Erythroblast (primary cell): ENCODE results near the gene GRK4.

Experiments
- DNase-seq, 2 experiments: peaks; one replicate each; lab custom pipeline; 2025; lab: John Stamatoyannopoulos, UW
- GATA1 ChIP-seq: IDR thresholded peaks from 2 replicates; pipeline ENCODE4 v1.6.1; 2011; ENCODE audit warnings: low read depth, mild to moderate bottlenecking, control low read depth, low read length, moderate library complexity
- POLR2A ChIP-seq: IDR thresholded peaks from 2 replicates; pipeline ENCODE4 v1.6.1; 2011; ENCODE audit warnings: mild to moderate bottlenecking, low read length

The GRK4 gene

DNA sequence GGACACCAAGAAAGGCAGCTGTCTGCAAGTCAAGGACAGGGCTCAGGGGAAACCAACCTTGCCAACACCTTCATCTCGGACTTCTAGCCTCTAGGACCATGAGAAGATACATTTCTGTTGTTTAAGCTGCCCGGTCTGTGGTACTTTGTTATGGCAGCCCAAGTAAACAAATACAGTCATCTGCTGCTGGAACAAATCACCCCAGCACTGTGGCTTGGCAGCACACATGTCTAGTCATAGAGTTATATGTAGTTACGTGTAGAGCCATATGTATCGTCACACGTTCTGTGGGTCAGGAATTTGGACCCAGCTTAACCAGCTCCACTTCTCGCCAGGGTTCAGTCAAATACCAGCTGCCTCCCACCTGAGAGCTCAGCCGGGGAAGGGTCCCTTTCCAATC, 108.4 kb downstream of the GRK4 start:
- TF ChIP-seq GATA1 (no peak), POLR2A (no peak)

DNA sequence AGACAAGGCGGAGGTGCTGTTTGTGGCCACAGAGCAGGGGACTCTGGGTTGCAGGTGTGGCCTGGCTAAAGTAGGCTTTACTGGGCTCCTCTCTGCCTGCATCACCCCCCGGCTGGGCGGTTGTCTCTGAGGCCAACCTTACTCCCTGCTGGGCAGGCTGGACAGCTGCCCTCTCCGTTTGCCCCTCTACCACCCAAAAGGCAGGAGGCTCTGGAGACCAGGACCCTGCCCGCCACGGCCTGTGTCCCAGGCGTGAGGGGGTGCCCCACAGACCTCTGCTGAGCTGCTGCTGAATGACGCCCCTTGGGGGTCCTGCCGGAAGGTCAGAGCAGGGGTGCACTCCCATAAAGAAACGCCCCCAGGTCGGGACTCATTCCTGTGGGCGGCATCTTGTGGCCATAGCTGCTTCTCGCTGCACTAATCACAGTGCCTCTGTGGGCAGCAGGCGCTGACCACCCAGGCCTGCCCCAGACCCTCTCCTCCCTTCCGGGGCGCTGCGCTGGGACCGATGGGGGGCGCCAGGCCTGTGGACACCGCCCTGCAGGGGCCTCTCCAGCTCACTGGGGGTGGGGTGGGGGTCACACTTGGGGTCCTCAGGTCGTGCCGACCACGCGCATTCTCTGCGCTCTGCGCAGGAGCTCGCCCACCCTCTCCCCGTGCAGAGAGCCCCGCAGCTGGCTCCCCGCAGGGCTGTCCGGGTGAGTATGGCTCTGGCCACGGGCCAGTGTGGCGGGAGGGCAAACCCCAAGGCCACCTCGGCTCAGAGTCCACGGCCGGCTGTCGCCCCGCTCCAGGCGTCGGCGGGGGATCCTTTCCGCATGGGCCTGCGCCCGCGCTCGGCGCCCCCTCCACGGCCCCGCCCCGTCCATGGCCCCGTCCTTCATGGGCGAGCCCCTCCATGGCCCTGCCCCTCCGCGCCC, 110.0 kb downstream of the GRK4 start:
- DNase-seq: no peak
- TF ChIP-seq POLR2A (no peak), GATA1 (no peak)

More for the DNA sequence above, 108.4 kb downstream of the GRK4 start:
- no peak for DNase-seq

DNA sequence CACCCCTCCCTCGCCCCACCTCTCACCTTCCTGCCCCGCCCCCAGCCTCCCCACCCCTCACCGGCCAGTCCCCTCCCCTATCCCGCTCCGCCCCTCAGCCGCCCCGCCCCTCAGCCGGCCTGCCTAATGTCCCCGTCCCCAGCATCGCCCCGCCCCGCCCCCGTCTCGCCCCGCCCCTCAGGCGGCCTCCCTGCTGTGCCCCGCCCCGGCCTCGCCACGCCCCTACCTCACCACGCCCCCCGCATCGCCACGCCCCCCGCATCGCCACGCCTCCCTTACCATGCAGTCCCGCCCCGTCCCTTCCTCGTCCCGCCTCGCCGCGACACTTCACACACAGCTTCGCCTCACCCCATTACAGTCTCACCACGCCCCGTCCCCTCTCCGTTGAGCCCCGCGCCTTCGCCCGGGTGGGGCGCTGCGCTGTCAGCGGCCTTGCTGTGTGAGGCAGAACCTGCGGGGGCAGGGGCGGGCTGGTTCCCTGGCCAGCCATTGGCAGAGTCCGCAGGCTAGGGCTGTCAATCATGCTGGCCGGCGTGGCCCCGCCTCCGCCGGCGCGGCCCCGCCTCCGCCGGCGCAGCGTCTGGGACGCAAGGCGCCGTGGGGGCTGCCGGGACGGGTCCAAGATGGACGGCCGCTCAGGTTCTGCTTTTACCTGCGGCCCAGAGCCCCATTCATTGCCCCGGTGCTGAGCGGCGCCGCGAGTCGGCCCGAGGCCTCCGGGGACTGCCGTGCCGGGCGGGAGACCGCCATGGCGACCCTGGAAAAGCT, 110.9 kb downstream of the GRK4 start, which contains the start of the genes HTT and HTT-AS:
TSS of gene HTT (plus strand) at position 604 of the 768 bp plus-strand sequence. CDS start at position 749, 145 bp downstream.
TSS of gene HTT-AS (minus strand) at position 461 of the 768 bp plus-strand sequence.
- DNase-seq: peak; percentile 96 to 98
- no peak for TF ChIP-seq GATA1
- TF ChIP-seq POLR2A: peak; percentile 63

DNA sequence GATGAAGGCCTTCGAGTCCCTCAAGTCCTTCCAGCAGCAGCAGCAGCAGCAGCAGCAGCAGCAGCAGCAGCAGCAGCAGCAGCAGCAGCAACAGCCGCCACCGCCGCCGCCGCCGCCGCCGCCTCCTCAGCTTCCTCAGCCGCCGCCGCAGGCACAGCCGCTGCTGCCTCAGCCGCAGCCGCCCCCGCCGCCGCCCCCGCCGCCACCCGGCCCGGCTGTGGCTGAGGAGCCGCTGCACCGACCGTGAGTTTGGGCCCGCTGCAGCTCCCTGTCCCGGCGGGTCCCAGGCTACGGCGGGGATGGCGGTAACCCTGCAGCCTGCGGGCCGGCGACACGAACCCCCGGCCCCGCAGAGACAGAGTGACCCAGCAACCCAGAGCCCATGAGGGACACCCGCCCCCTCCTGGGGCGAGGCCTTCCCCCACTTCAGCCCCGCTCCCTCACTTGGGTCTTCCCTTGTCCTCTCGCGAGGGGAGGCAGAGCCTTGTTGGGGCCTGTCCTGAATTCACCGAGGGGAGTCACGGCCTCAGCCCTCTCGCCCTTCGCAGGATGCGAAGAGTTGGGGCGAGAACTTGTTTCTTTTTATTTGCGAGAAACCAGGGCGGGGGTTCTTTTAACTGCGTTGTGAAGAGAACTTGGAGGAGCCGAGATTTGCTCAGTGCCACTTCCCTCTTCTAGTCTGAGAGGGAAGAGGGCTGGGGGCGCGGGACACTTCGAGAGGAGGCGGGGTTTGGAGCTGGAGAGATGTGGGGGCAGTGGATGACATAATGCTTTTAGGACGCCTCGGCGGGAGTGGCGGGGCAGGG, 111.7 kb downstream of the GRK4 start:
- peak; percentile 71 to 72 for DNase-seq
- no peak for TF ChIP-seq POLR2A
- no peak for TF ChIP-seq GATA1

DNA sequence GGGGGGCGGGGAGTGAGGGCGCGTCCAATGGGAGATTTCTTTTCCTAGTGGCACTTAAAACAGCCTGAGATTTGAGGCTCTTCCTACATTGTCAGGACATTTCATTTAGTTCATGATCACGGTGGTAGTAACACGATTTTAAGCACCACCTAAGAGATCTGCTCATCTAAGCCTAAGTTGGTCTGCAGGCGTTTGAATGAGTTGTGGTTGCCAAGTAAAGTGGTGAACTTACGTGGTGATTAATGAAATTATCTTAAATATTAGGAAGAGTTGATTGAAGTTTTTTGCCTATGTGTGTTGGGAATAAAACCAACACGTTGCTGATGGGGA, 112.2 kb downstream of the GRK4 start:
- TF ChIP-seq POLR2A (no peak), GATA1 (no peak)

DNA sequence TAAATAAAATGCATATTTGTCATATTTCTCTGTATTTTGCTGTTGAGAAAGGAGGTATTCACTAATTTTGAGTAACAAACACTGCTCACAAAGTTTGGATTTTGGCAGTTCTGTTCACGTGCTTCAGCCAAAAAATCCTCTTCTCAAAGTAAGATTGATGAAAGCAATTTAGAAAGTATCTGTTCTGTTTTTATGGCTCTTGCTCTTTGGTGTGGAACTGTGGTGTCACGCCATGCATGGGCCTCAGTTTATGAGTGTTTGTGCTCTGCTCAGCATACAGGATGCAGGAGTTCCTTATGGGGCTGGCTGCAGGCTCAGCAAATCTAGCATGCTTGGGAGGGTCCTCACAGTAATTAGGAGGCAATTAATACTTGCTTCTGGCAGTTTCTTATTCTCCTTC, 114.4 kb downstream of the GRK4 start:
- DNase-seq: no peak

More for the DNA sequence above, 112.2 kb downstream of the GRK4 start:
- DNase-seq: no peak

DNA sequence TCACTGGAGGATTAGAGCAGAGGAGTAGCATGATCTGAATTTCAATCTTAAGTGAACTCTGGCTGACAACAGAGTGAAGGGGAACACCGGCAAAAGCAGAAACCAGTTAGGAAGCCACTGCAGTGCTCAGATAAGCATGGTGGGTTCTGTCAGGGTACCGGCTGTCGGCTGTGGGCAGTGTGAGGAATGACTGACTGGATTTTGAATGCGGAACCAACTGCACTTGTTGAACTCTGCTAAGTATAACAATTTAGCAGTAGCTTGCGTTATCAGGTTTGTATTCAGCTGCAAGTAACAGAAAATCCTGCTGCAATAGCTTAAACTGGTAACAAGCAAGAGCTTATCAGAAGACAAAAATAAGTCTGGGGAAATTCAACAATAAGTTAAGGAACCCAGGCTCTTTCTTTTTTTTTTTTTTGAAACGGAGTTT, 116.3 kb downstream of the GRK4 start:
- peak; percentile 62 to 86 for DNase-seq

More for the DNA sequence above, 114.4 kb downstream of the GRK4 start:
- TF ChIP-seq POLR2A (no peak), GATA1 (no peak)

DNA sequence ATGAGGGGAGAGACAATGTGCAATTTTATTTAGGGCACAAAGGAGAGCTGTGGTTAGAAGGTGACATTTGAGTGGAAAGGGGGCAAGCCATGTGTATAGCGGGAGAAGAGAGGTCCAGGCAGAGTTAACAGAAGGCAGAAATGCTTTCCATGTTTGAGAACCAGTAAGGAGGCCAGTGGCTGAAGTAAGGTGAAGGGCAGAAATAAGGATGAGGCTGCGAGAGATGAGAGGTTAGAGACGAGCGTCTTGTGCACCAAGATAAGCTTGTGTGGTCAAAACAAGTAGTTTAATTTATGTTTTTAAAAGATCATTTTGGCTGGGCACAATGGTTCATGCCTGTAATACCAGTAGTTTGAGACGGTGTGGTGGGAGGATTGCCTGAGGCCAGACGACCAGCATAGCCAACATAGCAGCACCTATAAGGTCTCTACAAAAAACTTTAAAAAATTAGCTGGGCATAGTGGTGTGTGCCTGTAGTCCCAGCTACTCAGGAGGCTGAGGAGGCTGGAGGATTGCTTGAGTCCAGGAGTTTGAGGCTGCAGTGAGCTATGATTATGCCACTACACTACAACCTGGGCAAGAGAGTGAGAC, 119.6 kb downstream of the GRK4 start:
- TF ChIP-seq POLR2A: no peak
- no peak for TF ChIP-seq GATA1
- DNase-seq: peak; percentile 26 to 65

More for the DNA sequence above, 116.3 kb downstream of the GRK4 start:
- TF ChIP-seq GATA1 (peak; percentile 21), POLR2A (no peak)

DNA sequence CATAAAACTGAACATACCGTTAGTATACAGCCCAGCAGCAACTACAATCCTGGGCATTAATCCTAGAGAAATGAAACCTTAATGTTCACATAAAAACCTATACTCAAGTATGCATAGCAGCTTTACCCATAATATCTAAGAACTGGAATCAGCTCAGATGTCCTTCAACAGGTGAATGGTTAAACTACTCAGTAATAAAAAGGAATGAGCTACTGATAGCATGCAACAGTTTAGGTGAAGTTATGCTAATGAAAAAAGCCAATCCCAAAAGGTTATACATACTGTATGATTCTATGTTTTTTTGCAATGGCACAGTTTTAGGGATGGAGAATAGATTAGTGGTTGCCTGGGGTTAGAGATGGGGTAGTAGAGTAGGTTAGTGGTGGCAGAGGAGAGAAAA, 120.4 kb downstream of the GRK4 start:
- no peak for TF ChIP-seq GATA1
- no peak for TF ChIP-seq POLR2A

DNA sequence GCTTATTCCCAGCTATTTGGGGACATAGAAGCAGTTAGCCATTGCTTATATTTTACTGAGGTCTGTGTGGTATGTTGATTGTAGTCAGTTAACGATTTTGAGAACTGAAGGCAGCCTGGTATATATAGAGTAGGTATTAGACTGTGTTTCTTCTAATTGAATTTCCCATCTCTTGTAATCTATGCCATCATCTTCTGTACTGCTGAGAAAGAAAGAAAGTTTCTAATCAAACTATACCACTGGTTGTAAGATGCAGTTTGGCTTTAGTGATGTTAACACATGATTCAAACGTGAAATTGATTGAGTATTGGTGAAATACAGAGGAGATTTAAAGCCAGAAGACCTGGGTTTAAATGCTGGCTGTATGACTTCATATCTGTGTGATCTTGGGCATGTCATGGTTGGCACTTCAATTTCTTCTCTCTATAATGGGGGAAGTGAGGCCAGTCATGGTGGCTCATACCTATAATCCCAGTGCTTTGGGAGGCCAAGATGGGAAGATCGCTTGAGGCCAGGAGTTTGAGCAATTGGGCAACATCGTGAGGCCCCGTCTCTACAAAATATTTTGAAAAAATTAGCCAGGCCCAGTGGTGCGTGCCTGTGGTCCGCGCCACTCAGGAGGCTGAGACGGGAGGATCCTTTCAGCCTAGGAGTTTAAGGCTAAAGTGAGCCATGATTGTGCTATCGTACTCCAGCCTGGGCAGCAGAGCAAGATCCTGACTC, 122.7 kb downstream of the GRK4 start:
- TF ChIP-seq GATA1 (no peak), POLR2A (no peak)
- no peak for DNase-seq

More for the DNA sequence above, 120.4 kb downstream of the GRK4 start:
- no peak for DNase-seq

DNA sequence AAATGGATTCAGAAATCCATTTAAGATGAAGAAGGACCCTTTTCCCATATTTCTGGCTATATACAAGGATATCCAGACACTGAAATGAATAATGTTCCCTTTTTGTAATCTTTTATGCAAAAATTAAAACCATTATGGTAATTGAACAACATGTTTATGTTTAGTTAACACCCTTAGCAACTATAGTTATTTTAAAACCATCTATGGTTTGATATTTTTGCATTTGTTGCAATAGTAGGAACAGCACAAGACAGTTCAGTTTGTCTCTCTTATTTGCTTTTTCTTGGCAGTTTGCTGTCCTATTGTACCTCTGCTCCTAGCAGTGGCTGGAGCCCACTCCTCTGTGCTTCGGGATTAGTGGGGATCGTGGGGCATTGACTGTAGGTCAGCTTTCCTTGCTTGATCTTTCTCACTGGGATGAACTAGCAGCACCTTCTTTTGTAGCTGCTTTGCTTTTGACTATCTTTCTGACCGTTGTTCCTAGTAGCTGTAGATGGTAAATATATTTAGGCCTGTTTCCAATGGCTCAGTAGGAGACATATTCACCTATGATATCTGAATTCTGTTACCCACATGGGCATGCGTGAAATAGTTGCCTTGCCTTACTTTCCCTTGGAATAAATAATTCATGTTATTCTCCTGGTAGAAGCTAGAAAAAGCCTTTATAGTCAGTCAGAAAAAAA, 123.9 kb downstream of the GRK4 start:
- TF ChIP-seq GATA1: no peak
- no peak for TF ChIP-seq POLR2A
- no peak for DNase-seq
